WERI-Rb-1 (cell line): ENCODE measurements around the gene EHF.

Experiments used
- DNase-seq: peaks from one replicate; pipeline ENCODE4 v3.0.0-alpha.2; 2020
- H3K27ac ChIP-seq: fragments of 250-450 bp; sonication (Bioruptor Pico); 2 replicates; pipeline ENCODE4 v1.5.1; 2020; ENCODE audit warnings: mild to moderate bottlenecking, moderate library complexity
- H3K27me3 ChIP-seq: fragments of 250-450 bp; sonication (Bioruptor Pico); 2 replicates; pipeline ENCODE4 v1.5.1; 2021; ENCODE audit warnings: mild to moderate bottlenecking, low read depth, moderate library complexity; ENCODE audit not compliant: insufficient read depth, severe bottlenecking
- H3K36me3 ChIP-seq: fragments of 250-450 bp; sonication (Bioruptor Pico); 2 replicates; pipeline ENCODE4 v1.5.1; 2020; ENCODE audit warnings: mild to moderate bottlenecking, moderate library complexity
- H3K4me3 ChIP-seq: 2 replicates; pipeline ENCODE4 v1.5.1; 2011; ENCODE audit warnings: low read depth, mild to moderate bottlenecking, control low read depth, low read length
- H3K9me3 ChIP-seq: fragments of 250-450 bp; sonication (Bioruptor Pico); 2 replicates; pipeline ENCODE4 v1.5.1; 2021; ENCODE audit warnings: mild to moderate bottlenecking, moderate library complexity; ENCODE audit not compliant: severe bottlenecking
- TF ChIP-seq, protein P1 (sequence below): IDR thresholded peaks from 2 replicates; pipeline ENCODE4 v1.5.1; 2011; ENCODE audit warnings: low read depth, mild to moderate bottlenecking, control low read depth, inconsistent platforms, low read length

EHF gene

GRCh38 chr11:34620820-34621792 lies at the start of gene EHF:
TSS of gene EHF (plus strand) at chr11:34621093. CDS start at chr11:34642631, 21,538 bp downstream.
- Histone ChIP-seq H3K36me3 (no peaks in the 10 kb centered on the region), H3K9me3 (no peaks in the 10 kb centered on the region), H3K4me3 (no peak within 1 kb of the TSS), H3K27ac (no peak within 1 kb of the TSS), H3K27me3 (no peaks in the 10 kb centered on the region)
- DNase-seq: no peak
- TF ChIP-seq, protein P1, sequence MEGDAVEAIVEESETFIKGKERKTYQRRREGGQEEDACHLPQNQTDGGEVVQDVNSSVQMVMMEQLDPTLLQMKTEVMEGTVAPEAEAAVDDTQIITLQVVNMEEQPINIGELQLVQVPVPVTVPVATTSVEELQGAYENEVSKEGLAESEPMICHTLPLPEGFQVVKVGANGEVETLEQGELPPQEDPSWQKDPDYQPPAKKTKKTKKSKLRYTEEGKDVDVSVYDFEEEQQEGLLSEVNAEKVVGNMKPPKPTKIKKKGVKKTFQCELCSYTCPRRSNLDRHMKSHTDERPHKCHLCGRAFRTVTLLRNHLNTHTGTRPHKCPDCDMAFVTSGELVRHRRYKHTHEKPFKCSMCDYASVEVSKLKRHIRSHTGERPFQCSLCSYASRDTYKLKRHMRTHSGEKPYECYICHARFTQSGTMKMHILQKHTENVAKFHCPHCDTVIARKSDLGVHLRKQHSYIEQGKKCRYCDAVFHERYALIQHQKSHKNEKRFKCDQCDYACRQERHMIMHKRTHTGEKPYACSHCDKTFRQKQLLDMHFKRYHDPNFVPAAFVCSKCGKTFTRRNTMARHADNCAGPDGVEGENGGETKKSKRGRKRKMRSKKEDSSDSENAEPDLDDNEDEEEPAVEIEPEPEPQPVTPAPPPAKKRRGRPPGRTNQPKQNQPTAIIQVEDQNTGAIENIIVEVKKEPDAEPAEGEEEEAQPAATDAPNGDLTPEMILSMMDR: no peak

DNA sequence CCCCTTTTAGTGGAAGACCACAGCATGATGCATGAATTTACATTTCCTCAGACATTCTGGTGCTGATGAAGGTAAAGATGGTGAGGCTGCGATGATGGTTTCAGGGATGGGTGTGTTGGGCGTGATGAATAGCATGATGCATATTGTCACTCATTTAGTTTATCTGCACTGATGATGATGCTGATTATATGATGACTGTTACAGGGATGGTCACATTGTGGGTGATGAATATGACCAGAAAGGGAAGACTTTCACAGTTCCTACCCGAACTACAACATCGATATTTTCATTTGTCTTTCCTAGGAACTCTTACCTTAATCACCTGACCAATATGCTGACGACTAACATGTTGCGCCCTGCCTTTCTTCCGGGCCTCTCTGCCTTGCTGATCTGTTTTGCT lies 47.4 kb upstream of the EHF start:
- H3K36me3 ChIP-seq: no peaks in the 10 kb centered on the region
- no peak overlapping the region for H3K27ac ChIP-seq
- TF ChIP-seq, protein P1: no peak
- no peaks in the 10 kb centered on the region for H3K9me3 ChIP-seq
- H3K4me3 ChIP-seq: no peak overlapping the region
- no peak for DNase-seq
- H3K27me3 ChIP-seq: no peaks in the 10 kb centered on the region

DNA sequence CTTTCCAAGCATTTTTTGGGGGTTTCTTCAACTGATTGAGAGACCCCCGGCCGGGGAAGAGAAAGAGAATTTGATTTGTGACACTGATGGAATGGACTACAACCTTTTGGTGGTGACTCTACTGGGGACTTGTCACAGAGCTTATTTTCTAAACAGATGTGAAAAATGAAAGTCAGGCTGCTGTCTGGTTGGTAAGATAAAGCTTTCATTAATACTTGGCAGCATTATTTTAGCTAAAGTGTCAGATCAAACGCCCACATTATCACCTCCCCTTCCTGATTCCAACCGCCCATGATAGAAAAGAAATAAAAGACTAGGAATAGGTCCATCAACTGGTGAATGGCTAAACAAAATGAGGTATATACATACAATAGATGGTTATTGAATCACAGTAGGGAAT lies 45.6 kb upstream of the EHF start:
- DNase-seq: no peak

DNA sequence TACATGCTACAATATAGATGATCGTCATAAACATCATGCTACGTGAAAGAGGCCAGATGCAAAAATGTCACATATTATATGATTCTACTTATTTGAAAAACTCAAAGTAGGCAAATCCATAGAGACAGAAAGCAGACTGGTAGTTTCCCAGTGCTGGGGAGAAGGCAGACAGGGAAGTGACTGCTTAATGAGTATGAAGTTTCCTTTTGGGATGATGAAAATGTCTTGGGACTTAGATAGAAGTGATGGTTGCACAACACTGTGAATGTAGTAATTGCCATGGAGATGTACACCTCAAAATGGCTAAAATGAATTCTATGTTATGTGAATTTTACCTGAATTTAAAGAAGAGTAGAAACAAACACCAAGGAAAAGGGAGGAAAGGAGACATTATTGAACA lies 45.2 kb upstream of the EHF start:
- Histone ChIP-seq H3K4me3 (no peak overlapping the region), H3K27me3 (no peaks in the 10 kb centered on the region), H3K9me3 (no peaks in the 10 kb centered on the region), H3K36me3 (no peaks in the 10 kb centered on the region), H3K27ac (no peak overlapping the region)
- TF ChIP-seq, protein P1: no peak
- no peak for DNase-seq

More for the DNA sequence above, 45.6 kb upstream of the EHF start:
- H3K36me3 ChIP-seq: no peaks in the 10 kb centered on the region
- no peak overlapping the region for H3K27ac ChIP-seq
- TF ChIP-seq, protein P1: no peak
- no peaks in the 10 kb centered on the region for H3K27me3 ChIP-seq
- no peak overlapping the region for H3K4me3 ChIP-seq
- no peaks in the 10 kb centered on the region for H3K9me3 ChIP-seq

- Histone ChIP-seq H3K9me3 (no peaks in the 10 kb centered on the region), H3K27ac (no peak overlapping the region), H3K36me3 (no peaks in the 10 kb centered on the region), H3K27me3 (no peaks in the 10 kb centered on the region), H3K4me3 (no peak overlapping the region)
- TF ChIP-seq, protein P1: no peak
- no peak for DNase-seq
Observed at GRCh38 chr11:34576331-34576730, 44.6 kb upstream of the EHF start.
